HepG2 (cell line): ENCODE results near the gene HYDIN. TPM values are rescaled to one million over a fixed set of nuclear protein-coding genes. Genes with fewer than 3 reads are reported as not detected.

Source experiments
- ATAC-seq: fragments of 200-7000 bp; cut with Tn5 transposase; 3 replicates; pipeline ENCODE4 v1.9.1; 2020; ENCODE audit warnings: mild to moderate bottlenecking, moderate library complexity
- BruUV-seq: library from RNA; stranded (reverse); fragments of 400-500 nt; replicated peaks from 2 replicates; lab custom pipeline; 2021; lab: Mats Ljungman, UMichigan
- CTCF ChIA-PET: fragments of 300-600 bp; formaldehyde crosslinking; extraction: SDS; loops from one replicate; lab custom pipeline; 2021; ENCODE audit warnings: low total read pairs, inconsistent platforms, low intra/inter-chr PET ratio; lab: Yijun Ruan, JAX
- POLR2A ChIA-PET: fragments of 350-600 bp; sonication (Branson Sonifier 250); formaldehyde crosslinking; loops from one replicate; lab custom pipeline; 2020; ENCODE audit warnings: antibody characterized with exemption, inconsistent platforms; lab: Yijun Ruan, JAX
- DNase-seq: peaks from one replicate; pipeline ENCODE4 v3.0.0-alpha.2; 2015; ENCODE audit warnings: low spot score
- FAIRE-seq: peaks from 3 replicates; lab custom pipeline; 2011; peaks lifted over from hg19 to GRCh38; lab: Jason Lieb, UNC
- H2AFZ ChIP-seq: one replicate; pipeline ENCODE4 v1.6.1; 2011; ENCODE audit warnings: low read length, inconsistent platforms
- H3K27ac ChIP-seq: fragments of 300-600 bp; 3 replicates; pipeline ENCODE4 v1.8.0; 2011; ENCODE audit warnings: mixed run types, mild to moderate bottlenecking, mixed read lengths, low read length, inconsistent platforms; ENCODE audit not compliant: insufficient read depth; ENCODE audit errors: extremely low read length
- H3K27me3 ChIP-seq, 2 experiments: fragments of 200-600 bp in 1 of 2; 2 replicates in 1 of 2; 3 replicates in 1 of 2; pipeline versions ENCODE4 v1.6.0 to v1.8.0; 2011; ENCODE audit warnings: low read length in 2 of 2, mild to moderate bottlenecking in 2 of 2, moderate library complexity in 2 of 2, inconsistent platforms in 1 of 2; ENCODE audit not compliant: insufficient read depth in 2 of 2, control insufficient read depth in 1 of 2
- H3K36me3 ChIP-seq, 2 experiments: fragments of 200-600 bp in 1 of 2; replicated peaks in 1 of 2; 2 replicates in 1 of 2; 3 replicates in 1 of 2; pipeline versions ENCODE4 v1.5.1 to v1.8.0; 2011; ENCODE audit warnings: low read length in 2 of 2, inconsistent platforms in 1 of 2; ENCODE audit not compliant: insufficient read depth in 2 of 2, control insufficient read depth in 1 of 2
- H3K4me1 ChIP-seq: 2 replicates; pipeline ENCODE4 v1.5.1; 2012; ENCODE audit warnings: low read length, inconsistent platforms; ENCODE audit not compliant: insufficient read depth
- H3K4me2 ChIP-seq: 2 replicates; pipeline ENCODE4 v1.6.0; 2011; ENCODE audit warnings: low read depth, low read length, inconsistent platforms
- H3K4me3 ChIP-seq, 3 experiments: fragments of 200-600 bp in 1 of 3; sonication (generic), shearing (Covaris generic) in 1 of 3; replicated peaks in 1 of 3; 2 replicates each; pipeline ENCODE4 v1.5.1; 2011 to 2016; ENCODE audit warnings: low read length in 3 of 3, inconsistent platforms in 2 of 3, low read depth in 2 of 3, mild to moderate bottlenecking in 2 of 3, control low read depth in 1 of 3, mixed read lengths in 1 of 3; ENCODE audit not compliant: insufficient read depth in 1 of 3
- H3K79me2 ChIP-seq: one replicate; pipeline ENCODE4 v1.6.1; 2011; ENCODE audit warnings: low read length, inconsistent platforms; ENCODE audit not compliant: insufficient read depth
- H3K9ac ChIP-seq: 2 replicates; pipeline ENCODE4 v1.6.0; 2011; ENCODE audit warnings: mild to moderate bottlenecking, low read depth, low read length, inconsistent platforms; ENCODE audit not compliant: insufficient read depth
- H3K9me3 ChIP-seq: 2 replicates; pipeline ENCODE4 v1.5.1; 2012; ENCODE audit warnings: mild to moderate bottlenecking, low read length
- H4K20me1 ChIP-seq: 2 replicates; pipeline ENCODE4 v1.6.0; 2011; ENCODE audit warnings: inconsistent platforms, mild to moderate bottlenecking, low read length, moderate library complexity; ENCODE audit not compliant: insufficient read depth
- ATF7 ChIP-seq, 2 experiments: fragments of 450-650 bp in 1 of 2; sonication (generic) in 1 of 2; formaldehyde crosslinking in 1 of 2; IDR thresholded peaks; 2 replicates each; pipeline versions ENCODE4 v1.4.0 to v1.6.1; 2016 to 2020; ENCODE audit warnings: antibody characterized with exemption in 1 of 2, mild to moderate bottlenecking in 1 of 2, missing genetic modification reagents in 1 of 2
- FOXK2 ChIP-seq: fragments of 450-650 bp; IDR thresholded peaks from 2 replicates; pipeline ENCODE4 v1.6.1; 2016
- IKZF4 ChIP-seq: sonication (generic); formaldehyde crosslinking; IDR thresholded peaks from 2 replicates; pipeline ENCODE4 v1.5.1; 2020; ENCODE audit warnings: borderline replicate concordance, mild to moderate bottlenecking, low read depth, missing genetic modification reagents; ENCODE audit errors: not compliant biosample characterization
- RBAK ChIP-seq: sonication (generic); formaldehyde crosslinking; IDR thresholded peaks from 2 replicates; pipeline ENCODE4 v1.5.1; 2020; ENCODE audit warnings: mild to moderate bottlenecking, missing genetic modification reagents
- TEAD2 ChIP-seq: sonication (generic); formaldehyde crosslinking; IDR thresholded peaks from 2 replicates; pipeline ENCODE4 v1.9.0; 2021; ENCODE audit warnings: missing genetic modification reagents
- ZNF10 ChIP-seq: sonication (generic); formaldehyde crosslinking; IDR thresholded peaks from 2 replicates; pipeline ENCODE4 v1.4.0; 2020; ENCODE audit warnings: mild to moderate bottlenecking, low read depth, missing genetic modification reagents, borderline replicate concordance
- ZNF547 ChIP-seq: sonication (generic); formaldehyde crosslinking; IDR thresholded peaks from 2 replicates; pipeline ENCODE4 v1.5.1; 2020; ENCODE audit warnings: mild to moderate bottlenecking, missing genetic modification reagents
- ZNF670 ChIP-seq: sonication (generic); formaldehyde crosslinking; IDR thresholded peaks from 2 replicates; pipeline ENCODE4 v1.8.0; 2022; ENCODE audit warnings: mild to moderate bottlenecking, missing genetic modification reagents, borderline replicate concordance
- ZNF766 ChIP-seq: sonication (generic); formaldehyde crosslinking; IDR thresholded peaks from 2 replicates; pipeline ENCODE4 v1.5.0; 2020; ENCODE audit warnings: missing genetic modification reagents, borderline replicate concordance
- WGBS: methylation state at CpG from one replicate; pipeline ENCODE4 v1.1.6; 2017; ENCODE audit warnings: low lambda C conversion rate; 5-methylcytosine and 5-hydroxymethylcytosine counted together
- in situ Hi-C: cut with HindIII; loops from 2 replicates; pipeline ENCODE4 v1.10.0; 2017; ENCODE audit warnings: low pct_unique_long_range_greater_than_20kb; ENCODE audit not compliant: extremely low pct_ligation_motif_present
- intact Hi-C: fragments of 100-400 bp; cut with micrococcal nuclease; formaldehyde crosslinking; loops from one replicate; pipeline ENCODE4 v1.10.0; 2022; ENCODE audit not compliant: unreplicated experiment
- polyA plus RNA-seq, 8 experiments: library from polyadenylated mRNA; depleted of rRNA in 3 of 8; stranded (reverse) in 7 of 8; unstranded in 1 of 8; fragments of >200 nt; fragmentation: Illumina TruSeq in 4 of 8; extraction: Trizol in 4 of 8; gene quantifications; 2 replicates each; pipeline versions ENCODE4 v1.2.1 to v1.2.3, GENCODE V29; 2011 to 2016; ENCODE audit warnings: low read depth in 4 of 8, missing spikeins in 1 of 8, mixed read lengths in 1 of 8; ENCODE audit not compliant: insufficient read depth in 1 of 8
- total RNA-seq, 5 experiments: library from RNA; depleted of rRNA; stranded (reverse); fragments of >200 nt; fragmentation: Illumina TruSeq; extraction: Trizol; gene quantifications; 2 replicates each; pipeline ENCODE4 v1.2.3, GENCODE V29; 2016; ENCODE audit warnings: low read depth in 1 of 5
- TF ChIP-seq, protein P1 (sequence below): IDR thresholded peaks from 2 replicates; pipeline ENCODE4 v1.6.1; 2016; ENCODE audit warnings: missing biosample characterization, missing genetic modification reagents, low read depth

The HYDIN gene
- total and polyA plus RNA-seq, 2 of the 13 experiments (the other 11 are each of a cell fraction or from before 2014, with no cell fraction given), result not detected

DNA sequence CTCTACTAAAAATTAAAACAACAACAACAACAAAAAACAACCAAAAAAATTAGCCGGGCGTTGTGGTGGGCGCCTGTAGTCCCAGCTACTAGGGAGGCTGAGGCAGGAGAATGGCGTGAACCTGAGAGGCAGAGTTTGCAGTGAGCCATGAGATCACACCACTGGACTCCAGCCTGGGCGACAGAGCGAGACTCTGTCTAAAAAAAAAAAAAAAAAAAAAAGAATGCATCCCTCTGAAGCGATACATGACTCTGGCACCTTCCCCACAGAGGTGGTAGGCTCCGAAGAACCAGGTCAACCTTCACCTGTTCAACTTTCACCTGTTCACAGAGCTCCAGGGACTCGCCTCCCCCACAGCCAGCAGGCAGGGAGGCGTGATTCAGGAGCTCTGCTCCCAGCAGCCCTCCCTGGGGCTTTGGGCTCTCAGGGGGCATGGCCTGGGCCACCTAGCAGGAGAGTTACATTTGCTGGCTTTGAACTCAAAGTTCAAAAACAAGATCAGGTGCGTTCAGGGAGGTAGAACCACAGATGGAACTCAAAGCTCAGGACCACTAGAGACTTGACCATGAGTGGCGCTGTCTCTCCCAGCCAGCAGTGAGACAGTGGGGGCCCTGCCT is 435.1 kb downstream of the HYDIN start:
- POLR2A ChIA-PET, result no interaction called here
- in situ Hi-C loops, result no loop called here

More for the DNA sequence above, 435.1 kb downstream of the HYDIN start:
- H3K27ac ChIP-seq, result no peak overlapping the region
- no peaks in the 10 kb centered on the region; a peak in 1 of 5 replicates for H3K27me3 ChIP-seq
- 92% methylated on average over 12 of the region's 12 CpGs for WGBS
- H3K4me1 ChIP-seq, result peaks cover 29% of the 10 kb centered on the region
- DNase-seq, result no peak
- CTCF ChIA-PET, result no interaction called here
- no peak for ATAC-seq
- intact Hi-C loops, result no loop called here
- no TSS peak for BruUV-seq
- FAIRE-seq, result no peak
- no peak overlapping the region for H3K4me2 ChIP-seq
- no peak overlapping the region for H3K4me3 ChIP-seq
- TF ChIP-seq ZNF10 (CRISPR knock-in tag), result no peak
- TF ChIP-seq TEAD2 (CRISPR knock-in tag), result no peak
- no peak for TF ChIP-seq IKZF4 (CRISPR knock-in tag)
- TF ChIP-seq, protein P1, sequence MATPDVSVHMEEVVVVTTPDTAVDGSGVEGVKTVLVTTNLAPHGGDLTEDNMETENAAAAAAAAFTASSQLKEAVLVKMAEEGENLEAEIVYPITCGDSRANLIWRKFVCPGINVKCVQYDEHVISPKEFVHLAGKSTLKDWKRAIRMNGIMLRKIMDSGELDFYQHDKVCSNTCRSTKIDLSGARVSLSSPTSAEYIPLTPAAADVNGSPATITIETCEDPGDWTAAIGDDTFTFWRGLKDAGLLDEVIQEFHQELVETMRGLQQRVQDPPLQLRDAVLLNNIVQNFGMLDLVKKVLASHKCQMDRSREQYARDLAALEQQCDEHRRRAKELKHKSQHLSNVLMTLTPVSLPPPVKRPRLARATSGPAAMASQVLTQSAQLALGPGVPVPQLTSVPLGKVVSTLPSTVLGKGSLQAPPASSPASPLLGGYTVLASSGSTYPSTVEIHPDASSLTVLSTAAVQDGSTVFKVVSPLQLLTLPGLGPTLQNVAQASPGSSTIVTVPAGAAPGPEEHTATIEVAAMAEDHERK (CRISPR knock-in tag), result no peak
- TF ChIP-seq FOXK2, result no peak
- TF ChIP-seq RBAK (CRISPR knock-in tag), result no peak
- TF ChIP-seq ZNF670 (CRISPR knock-in tag), result no peak
- TF ChIP-seq ATF7 (IDR thresholded peaks at IDR 0.05), result no peak
- no peak for TF ChIP-seq ATF7 (CRISPR knock-in tag; IDR thresholded peaks at IDR 0.05)
- no peak for TF ChIP-seq ZNF547 (CRISPR knock-in tag)
- TF ChIP-seq ZNF766, result no peak
- H3K79me2 ChIP-seq, result peaks cover 86% of the 10 kb centered on the region
- H2AFZ ChIP-seq, result no peak overlapping the region
- H3K36me3 ChIP-seq, result peaks cover 0 to 19% of the 10 kb centered on the region in 2 experiments; a peak in 2 of 5 replicates
- H4K20me1 ChIP-seq, result peaks cover 3% of the 10 kb centered on the region; the same call in 1 of the 2 replicates
- H3K9me3 ChIP-seq, result no peaks in the 10 kb centered on the region
- no peak overlapping the region for H3K9ac ChIP-seq
